ENCODE results near the gene FBLN1. TPM values are rescaled to one million over a fixed set of nuclear protein-coding genes. Genes with fewer than 3 reads are reported as not detected.

FBLN1 gene
- polyA plus RNA-seq, 1 donor from 2014 or later = 3.4 TPM

DNA sequence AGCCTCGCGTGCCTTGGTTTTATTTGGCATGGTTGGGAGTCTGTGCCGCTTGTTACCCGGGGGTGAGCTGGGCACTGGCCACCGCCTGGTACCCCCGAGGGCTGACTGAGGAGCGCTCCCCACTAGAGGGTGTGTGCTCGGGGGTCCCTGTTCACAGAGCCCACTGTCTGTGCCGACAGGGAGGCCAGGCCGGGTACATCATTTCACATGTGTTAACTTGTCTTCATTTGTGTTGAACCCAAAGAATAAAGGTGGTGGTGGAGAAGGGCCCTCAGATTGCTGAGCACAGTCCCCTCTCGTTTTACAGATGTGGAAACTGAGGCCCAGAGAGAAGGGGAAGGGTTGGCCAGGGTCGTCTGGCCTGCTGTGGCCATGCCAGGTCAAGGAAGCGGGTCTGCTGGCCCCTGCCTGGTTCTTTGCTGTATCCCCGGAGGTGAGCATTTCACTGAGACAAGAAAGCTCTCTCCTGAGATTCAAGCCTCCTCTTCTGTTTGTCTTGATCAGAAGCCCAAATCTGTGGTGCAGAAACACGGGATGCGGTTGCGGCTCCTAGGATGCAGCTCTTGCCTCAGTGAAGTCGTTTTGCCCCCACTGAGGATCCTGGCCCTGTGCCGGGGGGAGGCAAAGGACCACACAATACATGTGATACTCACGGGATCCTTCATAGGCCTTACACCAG is 60.8 kb downstream of the FBLN1 start:
- no peak for TF ChIP-seq EP300 (conservative IDR thresholded peaks at IDR 0.05; ENCODE audit: poor library complexity, severe bottlenecking)
- TF ChIP-seq TAF1 (IDR thresholded peaks at IDR 0.05; ENCODE audit: low read depth) = no peak
- TF ChIP-seq, protein P1, sequence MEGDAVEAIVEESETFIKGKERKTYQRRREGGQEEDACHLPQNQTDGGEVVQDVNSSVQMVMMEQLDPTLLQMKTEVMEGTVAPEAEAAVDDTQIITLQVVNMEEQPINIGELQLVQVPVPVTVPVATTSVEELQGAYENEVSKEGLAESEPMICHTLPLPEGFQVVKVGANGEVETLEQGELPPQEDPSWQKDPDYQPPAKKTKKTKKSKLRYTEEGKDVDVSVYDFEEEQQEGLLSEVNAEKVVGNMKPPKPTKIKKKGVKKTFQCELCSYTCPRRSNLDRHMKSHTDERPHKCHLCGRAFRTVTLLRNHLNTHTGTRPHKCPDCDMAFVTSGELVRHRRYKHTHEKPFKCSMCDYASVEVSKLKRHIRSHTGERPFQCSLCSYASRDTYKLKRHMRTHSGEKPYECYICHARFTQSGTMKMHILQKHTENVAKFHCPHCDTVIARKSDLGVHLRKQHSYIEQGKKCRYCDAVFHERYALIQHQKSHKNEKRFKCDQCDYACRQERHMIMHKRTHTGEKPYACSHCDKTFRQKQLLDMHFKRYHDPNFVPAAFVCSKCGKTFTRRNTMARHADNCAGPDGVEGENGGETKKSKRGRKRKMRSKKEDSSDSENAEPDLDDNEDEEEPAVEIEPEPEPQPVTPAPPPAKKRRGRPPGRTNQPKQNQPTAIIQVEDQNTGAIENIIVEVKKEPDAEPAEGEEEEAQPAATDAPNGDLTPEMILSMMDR (IDR thresholded peaks at IDR 0.05; ENCODE audit: poor library complexity, severe bottlenecking) = no peak
- TF ChIP-seq, protein P2, sequence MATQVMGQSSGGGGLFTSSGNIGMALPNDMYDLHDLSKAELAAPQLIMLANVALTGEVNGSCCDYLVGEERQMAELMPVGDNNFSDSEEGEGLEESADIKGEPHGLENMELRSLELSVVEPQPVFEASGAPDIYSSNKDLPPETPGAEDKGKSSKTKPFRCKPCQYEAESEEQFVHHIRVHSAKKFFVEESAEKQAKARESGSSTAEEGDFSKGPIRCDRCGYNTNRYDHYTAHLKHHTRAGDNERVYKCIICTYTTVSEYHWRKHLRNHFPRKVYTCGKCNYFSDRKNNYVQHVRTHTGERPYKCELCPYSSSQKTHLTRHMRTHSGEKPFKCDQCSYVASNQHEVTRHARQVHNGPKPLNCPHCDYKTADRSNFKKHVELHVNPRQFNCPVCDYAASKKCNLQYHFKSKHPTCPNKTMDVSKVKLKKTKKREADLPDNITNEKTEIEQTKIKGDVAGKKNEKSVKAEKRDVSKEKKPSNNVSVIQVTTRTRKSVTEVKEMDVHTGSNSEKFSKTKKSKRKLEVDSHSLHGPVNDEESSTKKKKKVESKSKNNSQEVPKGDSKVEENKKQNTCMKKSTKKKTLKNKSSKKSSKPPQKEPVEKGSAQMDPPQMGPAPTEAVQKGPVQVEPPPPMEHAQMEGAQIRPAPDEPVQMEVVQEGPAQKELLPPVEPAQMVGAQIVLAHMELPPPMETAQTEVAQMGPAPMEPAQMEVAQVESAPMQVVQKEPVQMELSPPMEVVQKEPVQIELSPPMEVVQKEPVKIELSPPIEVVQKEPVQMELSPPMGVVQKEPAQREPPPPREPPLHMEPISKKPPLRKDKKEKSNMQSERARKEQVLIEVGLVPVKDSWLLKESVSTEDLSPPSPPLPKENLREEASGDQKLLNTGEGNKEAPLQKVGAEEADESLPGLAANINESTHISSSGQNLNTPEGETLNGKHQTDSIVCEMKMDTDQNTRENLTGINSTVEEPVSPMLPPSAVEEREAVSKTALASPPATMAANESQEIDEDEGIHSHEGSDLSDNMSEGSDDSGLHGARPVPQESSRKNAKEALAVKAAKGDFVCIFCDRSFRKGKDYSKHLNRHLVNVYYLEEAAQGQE (IDR thresholded peaks at IDR 0.05; ENCODE audit: borderline replicate concordance) = no peak
- no peak for TF ChIP-seq MXI1 (conservative IDR thresholded peaks at IDR 0.05; ENCODE audit: poor library complexity, severe bottlenecking)
- no peak for TF ChIP-seq SMC3 (conservative IDR thresholded peaks at IDR 0.05; ENCODE audit: poor library complexity)
- no peak for TF ChIP-seq EZH2 (IDR thresholded peaks at IDR 0.05; ENCODE audit: borderline replicate concordance, insufficient read depth, low read length, poor library complexity, severe bottlenecking)
- TF ChIP-seq RAD21 (conservative IDR thresholded peaks at IDR 0.05) = no peak
- no peak for TF ChIP-seq POLR2AphosphoS5 (IDR thresholded peaks at IDR 0.05)
- H3K79me2 ChIP-seq (replicated peaks; ENCODE audit: insufficient read depth, low read length) = no peaks in the 10 kb centered on the region
- no peaks in the 10 kb centered on the region for H3K27me3 ChIP-seq (ENCODE audit: insufficient read depth, low read depth, low read length)
- H3K27ac ChIP-seq (ENCODE audit: low read length) = no peak overlapping the region
- no peaks in the 10 kb centered on the region for H3K36me3 ChIP-seq (ENCODE audit: insufficient read depth, low read length)
- no peaks in the 10 kb centered on the region for H3K9me2 ChIP-seq (ENCODE audit: insufficient read depth, low read length)
- peaks cover 3% of the 10 kb centered on the region for H3K9me3 ChIP-seq (ENCODE audit: low read length)
- H3K4me3 ChIP-seq (ENCODE audit: low read length) = no peak overlapping the region
- H4K20me1 ChIP-seq (ENCODE audit: insufficient read depth) = no peaks in the 10 kb centered on the region
- no peak overlapping the region for H3K4me2 ChIP-seq (ENCODE audit: low read length)
- no peaks in the 10 kb centered on the region for H3F3A ChIP-seq (ENCODE audit: insufficient read depth, low read length, poor library complexity, severe bottlenecking)
- no peak overlapping the region for H3K9ac ChIP-seq (ENCODE audit: low read length)
- no peak overlapping the region for H2AFZ ChIP-seq (ENCODE audit: low read depth, low read length)

DNA sequence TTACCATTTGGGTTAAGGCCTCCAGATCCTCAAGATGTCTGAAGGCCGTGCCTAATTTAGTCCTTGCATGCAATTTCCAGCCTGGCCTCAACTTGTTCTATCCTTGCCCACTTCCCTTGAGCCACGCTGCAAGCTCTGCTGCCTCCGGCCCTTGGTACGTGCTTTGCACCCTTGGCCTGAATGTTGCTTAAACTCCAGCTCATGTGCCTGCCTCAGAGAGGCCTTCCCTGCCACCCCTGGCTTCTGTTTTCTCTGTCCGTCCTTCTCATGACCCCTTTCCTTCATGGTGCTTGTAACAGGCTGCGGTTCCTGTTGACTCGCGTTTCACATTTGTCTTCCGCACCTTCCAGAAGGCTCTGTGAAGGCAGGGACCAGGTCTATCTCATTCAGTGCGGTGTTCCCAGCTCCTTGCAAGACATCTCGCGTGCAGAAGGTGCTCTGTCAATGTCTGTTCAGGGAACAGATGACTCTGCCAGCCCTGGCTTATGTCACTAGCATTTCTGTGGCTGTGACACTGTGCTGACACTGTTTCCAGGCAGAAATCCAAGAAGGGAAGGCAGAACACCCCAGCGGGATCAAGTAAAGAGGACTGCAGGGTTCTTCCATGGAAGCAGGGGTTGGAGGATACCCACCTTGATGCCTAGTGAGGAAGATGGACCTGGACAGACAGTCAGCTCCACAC is 61.8 kb downstream of the FBLN1 start:
- Histone ChIP-seq H3K9me2 (ENCODE audit: insufficient read depth, low read length) (no peaks in the 10 kb centered on the region), H3K4me3 (ENCODE audit: low read length) (no peak overlapping the region), H3K9ac (ENCODE audit: low read length) (no peak overlapping the region), H2AFZ (ENCODE audit: low read depth, low read length) (no peak overlapping the region), H3K36me3 (ENCODE audit: insufficient read depth, low read length) (no peaks in the 10 kb centered on the region), H3K27me3 (ENCODE audit: insufficient read depth, low read depth, low read length) (no peaks in the 10 kb centered on the region), H3F3A (ENCODE audit: insufficient read depth, low read length, poor library complexity, severe bottlenecking) (no peaks in the 10 kb centered on the region), H3K79me2 (replicated peaks; ENCODE audit: insufficient read depth, low read length) (no peaks in the 10 kb centered on the region), H3K9me3 (ENCODE audit: low read length) (peaks cover 3% of the 10 kb centered on the region), H4K20me1 (ENCODE audit: insufficient read depth) (no peaks in the 10 kb centered on the region), H3K27ac (ENCODE audit: low read length) (no peak overlapping the region), H3K4me2 (ENCODE audit: low read length) (no peak overlapping the region)
- no peak for TF ChIP-seq MXI1 (conservative IDR thresholded peaks at IDR 0.05; ENCODE audit: poor library complexity, severe bottlenecking)

Data from neural cell (in vitro differentiated cells).